Stimulated activated CD4-positive, alpha-beta T cell treated with anti-CD3 and anti-CD28 coated beads, Interleukin-1b, Interleukin-23, amount 100 ng/mL, for 48 hours (primary cell): ENCODE data around the gene EMX2.

Experiments used
- DNase-seq: peaks from one replicate; pipeline ENCODE4 v3.0.0-alpha.2; 2020

EMX2 gene

DNA sequence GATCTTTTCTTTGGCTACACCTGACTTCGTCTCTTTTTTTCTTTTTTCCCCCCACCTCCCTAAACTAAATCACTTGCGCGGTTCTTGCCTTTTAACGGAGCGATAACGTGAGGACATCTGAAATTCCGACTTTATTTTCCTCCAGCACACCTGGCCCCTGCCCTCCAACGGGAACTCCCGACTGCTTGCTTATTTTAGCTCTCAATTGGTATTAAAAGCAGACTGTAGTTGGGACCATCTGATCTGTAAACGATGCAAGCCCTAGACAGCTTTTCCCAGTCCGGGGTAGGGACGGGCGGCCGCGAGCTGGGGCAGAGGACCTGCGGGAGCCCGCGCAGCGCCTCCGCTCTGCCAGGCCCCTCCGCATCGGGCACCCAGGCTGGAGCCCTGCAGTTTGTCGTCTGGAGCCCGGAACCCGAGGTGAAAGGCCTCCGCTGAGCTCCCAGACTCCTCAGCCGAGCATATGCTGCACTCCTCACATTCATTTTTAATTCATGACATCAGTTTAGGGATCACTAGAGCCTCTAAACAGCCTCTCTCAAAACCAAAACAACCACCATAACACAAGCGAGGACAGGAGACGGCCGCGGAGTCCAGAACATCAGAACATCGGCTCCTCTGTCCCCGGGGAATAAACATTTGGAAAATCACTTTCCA, 10.0 kb upstream of the EMX2 start:
- no peak for DNase-seq

DNA sequence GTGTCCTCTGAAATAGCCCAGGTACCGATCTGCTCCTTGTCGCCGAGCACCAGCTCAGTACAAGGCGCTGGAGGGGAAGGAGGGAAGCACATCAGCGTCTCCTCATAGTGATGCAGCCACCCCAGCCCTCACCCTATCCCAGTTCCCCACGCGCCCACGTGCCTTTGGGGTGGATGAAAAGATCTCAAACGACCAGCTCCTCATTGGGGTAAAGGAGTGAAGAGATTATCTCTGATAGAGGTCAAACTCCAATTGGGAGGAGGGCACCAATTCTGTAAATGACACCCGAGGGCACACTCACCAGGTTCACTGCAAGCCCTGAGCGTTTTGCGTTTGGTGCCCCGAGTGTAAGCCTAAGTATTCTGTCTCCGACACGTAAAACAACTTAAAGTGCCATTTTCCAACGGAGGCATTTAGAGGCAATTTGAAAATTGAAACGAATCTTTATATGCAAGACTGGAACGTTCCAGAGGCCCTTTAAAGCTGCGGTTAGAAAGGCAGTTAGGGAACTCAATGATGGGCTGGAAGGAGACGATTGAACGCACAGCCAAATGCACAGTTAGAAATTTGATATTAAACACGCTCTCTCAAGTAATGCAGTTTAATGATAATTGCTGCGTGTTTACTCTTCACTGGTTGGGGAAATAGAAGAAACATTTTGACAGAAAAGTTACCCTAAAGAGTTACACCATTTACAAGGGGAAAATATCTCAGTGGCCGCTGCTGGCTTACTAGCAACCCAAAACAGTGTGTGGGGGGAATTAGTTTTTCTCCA, 8.9 kb upstream of the EMX2 start:
- no peak for DNase-seq

DNA sequence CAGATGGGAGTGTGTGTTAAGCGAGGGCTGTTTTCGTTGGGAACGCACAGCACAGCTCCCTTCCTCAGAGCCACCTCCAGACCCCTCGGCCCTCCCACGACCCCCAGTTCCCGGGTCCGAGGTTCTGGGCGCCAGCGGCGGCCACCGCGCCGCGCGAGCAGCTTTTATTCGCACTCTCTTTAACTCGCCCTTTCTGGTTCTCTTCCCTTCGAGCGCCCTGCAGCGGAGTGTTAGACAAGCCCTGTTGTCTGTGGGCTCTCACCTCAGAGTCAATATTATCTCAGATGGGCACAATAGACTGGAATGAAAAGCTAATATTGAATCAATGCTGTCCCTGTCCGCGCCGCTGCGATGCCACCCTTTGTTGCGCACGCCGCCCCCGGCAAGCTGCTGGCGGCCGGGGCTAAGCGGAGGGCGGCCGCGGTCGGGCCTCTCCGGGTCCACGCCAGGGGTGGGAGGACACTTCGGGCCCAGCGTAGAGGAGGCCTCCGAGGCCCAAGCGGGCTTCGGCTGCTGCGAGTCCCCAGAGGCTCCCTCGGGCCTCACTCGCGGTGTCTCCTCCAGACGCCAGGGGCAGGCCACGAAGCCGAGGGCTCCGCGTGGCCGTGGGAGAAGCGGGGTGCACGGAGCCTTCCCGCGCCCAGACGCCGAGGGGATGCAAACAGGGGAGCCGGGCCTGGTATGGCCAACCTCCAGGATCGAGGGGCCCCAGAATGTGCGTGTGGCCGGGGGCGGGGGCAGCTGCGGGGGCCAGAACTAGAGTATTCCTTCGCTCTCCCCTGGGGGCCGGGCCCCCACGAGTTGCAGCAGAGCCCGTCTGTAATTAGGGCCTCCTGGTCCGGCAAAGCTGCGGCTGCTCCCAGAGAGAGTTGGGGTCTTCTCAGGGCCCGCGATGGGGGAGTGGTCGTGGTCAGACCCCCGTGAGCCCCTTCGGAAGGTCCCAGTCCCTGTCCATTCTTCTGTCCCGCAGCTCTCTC, 7.9 kb upstream of the EMX2 start:
- DNase-seq, result no peak

DNA sequence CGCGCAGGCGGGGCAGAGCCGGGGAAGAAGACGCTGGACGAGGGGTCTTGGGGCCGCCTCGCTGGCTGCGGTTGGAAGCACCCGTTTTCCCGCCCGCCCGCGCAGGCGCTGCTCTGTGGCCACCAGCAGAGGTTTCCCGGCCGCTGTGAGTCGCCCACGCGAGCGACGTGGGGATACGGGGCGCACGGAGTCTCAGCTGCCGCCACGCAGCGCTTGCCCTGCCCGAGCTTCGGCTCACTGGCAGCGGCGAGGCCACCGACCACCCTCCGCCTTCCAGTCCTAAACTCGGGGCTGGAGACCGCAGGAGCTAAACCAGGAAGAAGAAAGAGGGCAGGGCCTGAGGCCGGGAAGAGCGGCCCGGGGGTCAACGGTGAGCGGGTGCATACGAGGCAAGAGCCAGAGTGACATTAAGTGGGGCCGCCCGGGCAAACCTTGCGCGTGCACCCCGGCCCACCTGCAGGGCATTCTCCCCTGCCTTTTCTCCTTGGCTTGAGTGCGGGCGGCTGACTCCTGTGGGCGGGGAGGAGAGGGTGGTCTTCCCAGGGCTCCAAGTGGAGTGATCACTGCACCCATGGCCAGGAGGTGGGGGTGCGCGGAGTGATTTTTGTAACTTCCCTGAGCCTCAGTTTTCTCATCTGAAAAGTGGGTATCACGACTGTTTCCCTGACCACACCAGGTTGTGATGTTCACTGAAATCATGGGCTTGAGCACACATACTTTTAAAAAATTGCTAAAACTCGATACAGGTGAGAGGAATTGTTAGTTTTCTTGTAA, 7.1 kb upstream of the EMX2 start:
- DNase-seq, result no peak

DNA sequence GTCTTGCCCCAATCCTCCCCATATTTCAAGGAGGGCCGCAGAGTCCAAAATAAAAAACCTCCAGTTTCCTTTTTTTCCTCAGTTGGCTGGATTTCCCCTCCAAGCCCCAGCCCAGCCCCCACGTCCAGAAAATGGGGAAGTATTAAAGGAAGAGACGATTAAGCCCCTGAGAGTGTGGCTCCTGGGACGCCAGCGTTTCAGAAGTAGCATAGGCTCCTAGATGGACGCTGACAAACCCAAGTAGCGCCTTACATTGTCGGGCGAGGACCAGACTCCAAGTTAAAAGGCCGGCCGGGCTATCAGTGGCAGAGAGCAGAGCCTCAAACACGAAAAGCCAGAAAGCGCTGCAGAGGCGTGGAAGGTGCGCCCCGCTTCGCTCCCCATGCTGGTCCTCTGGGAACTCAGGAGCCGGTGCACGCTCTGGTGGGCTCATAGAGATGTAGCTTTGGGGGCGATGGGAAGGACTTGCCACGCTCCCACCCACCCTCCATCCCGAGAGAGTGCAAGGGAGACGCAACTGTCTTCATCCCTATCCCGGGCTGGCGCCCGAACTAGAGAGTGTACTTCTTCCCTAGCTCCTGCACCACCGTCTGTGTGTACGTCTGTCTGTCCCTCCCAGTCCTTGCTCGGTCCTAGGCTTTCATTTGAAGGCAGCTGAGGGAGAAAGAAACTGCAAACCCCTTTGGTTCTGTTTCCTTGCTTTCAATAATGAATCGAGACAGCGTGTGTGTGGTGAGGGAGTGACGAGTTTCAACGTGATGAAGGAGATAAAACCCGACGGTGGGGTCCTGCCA, 6.3 kb upstream of the EMX2 start:
- no peak for DNase-seq

DNA sequence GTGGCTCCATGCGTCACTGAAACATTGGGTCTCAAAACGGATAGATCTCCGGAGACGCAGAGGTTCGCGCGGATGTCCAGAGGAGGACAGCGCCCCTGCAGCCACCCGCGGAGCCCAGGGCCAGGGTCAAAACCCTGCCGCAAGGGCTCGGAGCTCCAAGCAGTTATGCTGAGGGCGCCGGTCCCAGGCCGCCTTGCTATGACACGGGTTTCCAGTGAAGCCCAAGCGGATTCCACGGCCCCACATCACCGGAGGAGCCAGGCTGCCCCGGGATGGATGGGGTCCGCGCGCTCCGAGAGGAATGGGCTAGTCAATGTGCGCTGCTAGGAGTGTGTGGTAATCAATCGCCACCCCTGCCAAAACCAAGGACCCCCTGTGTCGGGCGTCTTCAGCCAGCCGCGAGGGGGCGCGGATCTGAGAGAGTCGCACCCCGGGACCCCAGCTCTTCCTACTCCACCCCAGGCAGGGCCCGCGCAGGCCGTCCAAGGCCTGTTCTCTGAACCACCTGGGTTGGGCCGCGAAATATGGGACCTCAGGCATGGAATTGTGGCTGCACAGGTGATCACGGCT, 5.6 kb upstream of the EMX2 start:
- DNase-seq, result no peak

DNA sequence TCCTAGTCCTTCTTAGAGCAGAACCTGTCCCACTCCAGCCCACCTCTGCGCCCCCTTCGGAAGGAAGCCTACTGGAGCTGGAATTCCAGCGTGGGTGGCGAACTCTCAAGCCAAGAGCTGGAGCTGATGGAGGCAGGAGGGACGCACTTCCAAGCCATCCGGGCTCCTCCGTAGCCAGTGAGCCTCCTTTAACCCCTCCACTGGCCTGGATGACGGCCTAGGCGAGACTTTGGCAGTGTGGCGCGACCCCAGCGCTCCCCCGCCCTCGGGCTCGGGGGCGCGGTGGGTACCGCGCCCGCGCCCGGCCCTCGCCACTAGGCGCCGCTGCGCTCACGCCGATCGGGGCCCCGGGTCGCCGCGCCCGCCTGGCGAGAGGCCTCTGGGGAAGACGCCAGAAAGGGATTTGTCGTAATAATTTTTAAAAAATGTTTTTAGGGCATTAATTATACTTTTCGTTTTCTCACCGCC, 5.1 kb upstream of the EMX2 start:
- no peak for DNase-seq

DNA sequence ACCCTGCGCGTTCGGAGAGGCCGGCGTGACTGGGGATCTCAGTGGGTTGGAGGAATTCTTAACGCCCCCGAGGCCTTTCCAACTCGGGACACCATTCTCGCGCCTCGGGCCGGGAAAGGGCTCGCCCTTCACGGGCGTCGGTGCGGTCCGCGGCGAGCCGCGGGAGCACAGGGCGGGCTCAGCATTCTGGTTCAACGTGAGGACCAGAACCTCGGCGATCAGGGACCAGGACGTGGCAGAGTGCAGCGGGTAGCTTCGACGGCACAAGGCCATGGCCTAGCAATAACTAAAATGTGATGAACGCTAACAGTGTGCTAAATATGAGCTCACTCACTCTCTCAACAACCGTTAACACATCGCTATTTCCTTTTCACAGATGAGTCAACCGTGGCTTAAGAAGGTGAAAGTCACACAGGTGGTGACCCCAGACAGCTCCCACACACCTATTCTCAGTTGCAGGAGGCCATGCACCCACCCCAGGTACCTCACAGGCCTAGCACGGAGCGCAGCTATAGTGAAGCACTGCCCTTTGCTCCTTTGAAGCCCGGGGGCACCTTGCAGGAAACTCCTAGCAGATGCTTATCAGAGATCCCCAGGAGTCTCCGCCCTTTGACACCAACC, 4.5 kb upstream of the EMX2 start:
- DNase-seq, result no peak

DNA sequence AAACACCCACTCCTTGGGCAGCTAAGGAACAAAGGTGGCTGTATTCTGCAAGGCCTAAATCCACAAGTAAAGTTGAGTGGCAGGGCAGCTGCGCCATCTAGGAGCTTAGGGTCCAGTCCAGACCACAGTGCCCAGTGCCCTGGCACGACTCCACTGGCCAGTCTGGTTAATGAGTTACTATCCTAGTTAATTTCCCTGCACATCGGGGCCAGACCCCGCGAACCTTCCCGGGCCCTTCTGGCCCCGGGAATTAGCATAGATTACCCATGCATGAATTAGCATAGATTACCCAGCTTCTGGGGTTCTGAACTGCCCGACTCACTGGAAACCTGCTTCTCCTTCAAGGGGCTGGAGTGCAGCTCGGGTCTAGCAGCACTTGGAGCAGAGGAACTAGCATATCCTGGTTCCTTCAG, 3.2 kb upstream of the EMX2 start:
- no peak for DNase-seq

DNA sequence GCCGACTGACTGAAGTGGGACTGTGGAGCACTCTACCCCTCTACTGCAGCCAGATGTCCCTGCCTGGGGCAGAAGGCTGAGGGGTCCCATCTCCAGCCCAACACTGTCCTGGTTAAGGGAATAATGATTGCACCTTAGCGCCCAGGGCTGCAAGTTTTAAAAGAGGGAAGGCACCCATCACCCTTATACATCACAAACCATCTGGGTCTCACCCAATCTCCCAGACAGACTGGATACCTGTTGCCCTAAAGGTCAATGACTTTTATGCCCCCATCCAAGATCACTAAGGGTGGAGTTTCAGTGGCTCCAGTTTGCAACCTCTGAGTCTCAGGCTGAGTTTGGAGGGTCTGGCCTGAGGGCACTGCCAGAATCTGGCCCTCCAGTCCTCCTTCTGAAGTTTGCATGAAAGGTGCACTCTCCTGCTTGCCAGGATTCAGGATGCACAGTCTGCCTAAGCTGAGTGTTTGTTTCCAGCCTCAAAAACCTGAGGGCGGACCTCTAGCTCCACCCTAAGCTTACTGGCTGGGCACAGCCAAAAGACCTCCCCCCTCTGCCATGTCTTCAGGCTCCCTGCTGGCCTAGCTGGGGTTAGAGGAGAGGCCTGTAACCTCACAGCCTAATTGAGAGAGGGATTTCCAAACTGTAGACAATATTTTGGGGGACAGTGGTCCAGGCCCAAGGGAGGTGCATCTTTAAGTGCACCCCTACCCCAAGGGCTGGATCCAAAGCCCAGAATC, 2.5 kb upstream of the EMX2 start:
- DNase-seq, result no peak

DNA sequence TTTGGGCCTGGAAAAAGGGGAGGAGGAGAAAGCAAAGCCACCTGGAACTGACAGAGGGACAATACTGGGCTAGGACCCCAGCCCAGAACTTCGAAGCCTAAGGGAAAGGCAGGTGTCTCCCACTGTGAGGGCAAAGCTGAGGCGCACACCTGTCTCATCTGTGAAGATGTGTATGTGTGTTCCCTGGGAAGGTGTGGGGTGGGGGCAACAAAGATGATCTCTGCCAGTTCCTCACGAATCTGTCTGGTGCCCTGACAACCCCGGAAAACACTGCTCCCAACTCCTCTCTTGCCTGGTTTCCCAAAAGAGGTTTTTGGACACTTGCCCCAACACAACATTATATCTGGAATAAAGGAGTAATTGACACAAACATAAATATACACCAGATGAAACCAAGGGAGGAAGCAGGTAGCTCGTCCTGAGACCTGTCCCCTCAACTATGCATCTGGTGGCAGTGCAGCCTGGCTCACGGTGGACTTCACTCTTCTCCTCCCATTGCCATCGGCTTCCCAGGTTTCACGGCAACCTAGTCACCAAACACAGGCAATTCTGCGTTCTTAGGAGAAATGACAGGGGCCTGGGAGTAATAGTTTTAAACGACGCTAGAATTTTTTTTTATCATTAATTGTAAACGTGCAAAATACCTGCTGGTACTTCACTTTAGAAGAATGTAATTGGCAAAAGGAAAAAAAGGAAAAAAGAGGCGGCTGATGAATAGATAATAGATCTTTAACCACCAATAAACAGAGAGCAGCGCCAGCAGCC, 1.7 kb upstream of the EMX2 start:
- DNase-seq, result no peak

DNA sequence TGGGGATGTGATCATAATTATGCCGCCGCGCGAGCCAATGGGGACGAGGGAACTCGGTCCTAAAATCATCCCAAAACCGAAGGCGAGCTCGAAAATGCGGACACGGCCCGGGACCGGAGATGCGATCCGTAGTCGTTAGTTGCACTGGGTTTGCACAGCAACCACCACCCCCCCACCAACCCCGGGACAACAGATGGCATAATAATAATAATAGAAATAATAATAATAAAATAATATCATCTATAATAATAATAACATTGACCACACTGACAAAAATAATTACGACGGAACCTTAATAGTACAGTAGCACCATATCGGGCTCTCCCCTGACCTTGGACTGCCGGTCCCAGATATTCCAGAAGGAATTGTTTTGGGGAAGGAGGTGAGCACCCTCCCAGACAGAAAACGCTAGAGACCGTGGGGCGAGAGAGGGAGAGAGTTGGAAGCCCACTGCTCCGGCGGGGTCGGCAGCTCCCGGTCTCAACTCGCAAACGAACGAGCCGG, 1.1 kb upstream of the EMX2 start:
- DNase-seq, result no peak

DNA sequence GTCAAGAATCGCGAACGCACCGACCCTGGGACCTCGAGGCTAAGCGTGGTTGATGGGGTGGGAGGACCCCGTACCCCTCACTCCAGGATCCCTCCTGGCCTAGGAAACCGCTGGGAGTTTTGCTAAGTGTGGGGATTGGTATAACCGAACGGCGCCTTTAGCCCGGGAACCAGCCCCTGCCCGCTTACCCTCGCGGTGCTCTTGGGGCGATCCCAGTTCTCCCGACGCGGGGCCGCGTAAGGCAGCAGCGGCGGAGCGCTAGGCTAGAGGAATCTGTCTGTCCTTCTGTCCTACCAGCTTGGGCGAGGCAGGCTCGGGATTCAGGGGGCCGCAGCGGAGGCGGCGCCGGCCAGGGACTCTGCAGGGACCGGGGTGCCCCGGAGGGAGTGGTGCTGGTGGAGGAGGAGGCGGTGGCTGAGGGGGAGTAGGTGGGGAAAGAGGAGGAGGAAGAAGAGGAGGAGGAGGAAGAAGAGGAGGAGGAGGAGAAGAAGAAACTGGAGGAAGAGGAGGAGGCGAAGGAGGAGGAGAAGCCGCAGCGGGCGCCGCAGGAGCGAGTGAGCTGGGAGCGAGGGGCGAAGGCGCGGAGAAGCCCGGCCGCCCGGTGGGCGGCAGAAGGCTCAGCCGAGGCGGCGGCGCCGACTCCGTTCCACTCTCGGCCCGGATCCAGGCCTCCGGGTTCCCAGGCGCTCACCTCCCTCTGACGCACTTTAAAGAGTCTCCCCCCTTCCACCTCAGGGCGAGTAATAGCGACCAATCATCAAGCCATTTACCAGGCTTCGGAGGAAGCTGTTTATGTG, 439 bp upstream of the EMX2 start:
- DNase-seq, result no peak

DNA sequence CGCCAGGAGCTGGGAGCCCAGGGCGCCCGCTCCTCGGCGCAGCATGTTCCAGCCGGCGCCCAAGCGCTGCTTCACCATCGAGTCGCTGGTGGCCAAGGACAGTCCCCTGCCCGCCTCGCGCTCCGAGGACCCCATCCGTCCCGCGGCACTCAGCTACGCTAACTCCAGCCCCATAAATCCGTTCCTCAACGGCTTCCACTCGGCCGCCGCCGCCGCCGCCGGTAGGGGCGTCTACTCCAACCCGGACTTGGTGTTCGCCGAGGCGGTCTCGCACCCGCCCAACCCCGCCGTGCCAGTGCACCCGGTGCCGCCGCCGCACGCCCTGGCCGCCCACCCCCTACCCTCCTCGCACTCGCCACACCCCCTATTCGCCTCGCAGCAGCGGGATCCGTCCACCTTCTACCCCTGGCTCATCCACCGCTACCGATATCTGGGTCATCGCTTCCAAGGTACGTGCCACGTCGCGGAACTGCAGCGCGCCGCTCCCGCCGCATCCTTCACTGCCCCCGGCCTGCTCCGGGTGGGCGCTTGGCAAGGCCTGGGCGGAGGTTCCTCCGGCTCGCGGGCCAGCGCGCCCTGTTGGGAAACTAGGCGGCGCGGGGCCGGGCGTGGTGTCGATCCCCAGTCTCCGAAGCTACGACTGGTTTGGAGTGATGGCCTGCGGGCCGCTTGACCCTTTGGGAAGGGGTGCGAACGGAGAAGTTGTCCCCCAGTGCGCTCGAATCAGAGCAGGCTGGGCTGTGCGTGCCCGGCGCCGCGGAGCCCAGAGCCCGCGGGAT, 868 bp downstream of the EMX2 start:
- DNase-seq, result peak; percentile 32

DNA sequence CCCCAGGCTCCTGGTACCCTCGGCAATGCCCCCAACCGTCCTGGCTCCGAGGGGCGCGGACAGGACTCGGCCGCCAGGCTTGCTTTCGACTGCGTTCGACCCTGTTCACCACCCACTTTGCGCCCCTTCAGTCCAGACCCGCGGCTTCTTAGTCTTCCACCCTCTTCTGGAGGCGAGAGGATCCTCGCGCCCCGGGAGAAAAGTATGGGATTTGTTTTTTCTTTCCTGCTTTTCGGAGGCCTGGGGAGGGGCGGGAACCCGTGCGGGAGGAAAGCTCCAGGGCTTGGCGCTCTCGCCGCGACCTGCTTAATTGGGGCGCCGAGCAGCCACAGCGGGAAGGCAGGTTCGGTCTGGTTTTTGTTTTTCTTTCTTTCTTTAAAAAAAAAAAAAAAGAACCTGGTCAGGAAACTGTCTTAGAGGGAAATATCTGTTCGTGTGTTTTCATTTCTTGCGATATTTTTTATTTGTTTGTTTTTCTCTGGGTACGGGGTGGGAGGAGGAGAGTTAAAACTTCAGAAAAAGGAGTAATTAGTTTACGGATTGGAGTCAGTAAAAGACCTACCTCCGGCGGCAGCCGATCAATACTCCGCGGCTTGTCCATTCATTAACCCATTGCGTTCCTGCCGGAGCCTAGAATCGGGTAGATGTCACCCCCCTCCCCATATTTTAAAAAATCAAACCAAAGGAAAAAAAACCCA, 1.6 kb downstream of the EMX2 start:
- DNase-seq, result no peak

DNA sequence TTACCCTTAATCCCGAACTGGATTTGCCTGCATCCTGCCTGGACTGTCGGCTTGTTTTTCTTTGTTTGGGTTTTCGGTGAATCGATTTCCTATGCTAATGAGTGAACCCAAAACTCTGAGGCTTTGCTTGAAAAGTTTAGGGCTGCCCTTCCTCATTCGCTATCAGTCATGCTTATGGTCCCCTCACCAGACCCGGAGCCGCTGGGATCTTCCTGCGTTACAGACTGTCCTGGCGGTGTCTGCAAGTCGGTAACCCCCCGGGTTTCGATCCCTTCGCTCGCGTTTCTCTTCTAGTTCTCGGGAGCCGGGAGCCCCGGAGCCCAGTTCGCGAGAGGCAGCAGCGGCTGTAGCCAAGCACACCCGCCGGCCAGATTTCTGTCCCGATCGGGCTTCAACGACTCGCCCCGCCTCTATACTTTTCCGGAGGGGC, 2.2 kb downstream of the EMX2 start:
- no peak for DNase-seq
